ENCODE results near the gene KRTAP4-3. TPM values are rescaled to one million over a fixed set of nuclear protein-coding genes. Genes with fewer than 3 reads are reported as not detected.

The KRTAP4-3 gene
- total RNA-seq, 1 experiment from 2014 or later: not detected

Other genes with a start within 250 kb of the KRTAP4-3 start
- not detected in 2 replicates for gene KRT23, start 230.6 kb downstream of the KRTAP4-3 start, total RNA-seq (2021)
- not detected in 2 replicates for gene KRT39, start 201.3 kb downstream of the KRTAP4-3 start, total RNA-seq (2021)
- gene KRT40, start 183.9 kb downstream of the KRTAP4-3 start, total RNA-seq (2021): not detected in 2 replicates
- gene KRTAP3-3, start 174.1 kb downstream of the KRTAP4-3 start, total RNA-seq (2021): not detected in 2 replicates
- not detected in 2 replicates for gene KRTAP3-2, start 168.3 kb downstream of the KRTAP4-3 start, total RNA-seq (2021)
- gene KRTAP3-1, start 159.1 kb downstream of the KRTAP4-3 start, total RNA-seq (2021): not detected in 2 replicates
- not detected in 2 replicates for gene KRTAP1-5, start 141.0 kb downstream of the KRTAP4-3 start, total RNA-seq (2021)
- gene KRTAP1-4, start 138.0 kb downstream of the KRTAP4-3 start, total RNA-seq (2021): not detected in 2 replicates
- gene KRTAP1-3, start 133.3 kb downstream of the KRTAP4-3 start, total RNA-seq (2021): not detected in 2 replicates
- not detected in 2 replicates for gene KRTAP1-1, start 126.8 kb downstream of the KRTAP4-3 start, total RNA-seq (2021)
- gene KRTAP2-1, start 120.9 kb downstream of the KRTAP4-3 start, total RNA-seq (2021): not detected in 2 replicates
- not detected in 2 replicates for gene KRTAP2-2, start 113.0 kb downstream of the KRTAP4-3 start, total RNA-seq (2021)
- gene KRTAP2-3, start 108.1 kb downstream of the KRTAP4-3 start, total RNA-seq (2021): not detected in 2 replicates
- not detected in 2 replicates for gene KRTAP2-4, start 102.3 kb downstream of the KRTAP4-3 start, total RNA-seq (2021)
- gene KRTAP4-7, start 84.1 kb downstream of the KRTAP4-3 start, total RNA-seq (2021): not detected in 2 replicates
- not detected in 2 replicates for gene KRTAP4-8, start 70.1 kb downstream of the KRTAP4-3 start, total RNA-seq (2021)
- not detected in 2 replicates for gene KRTAP4-16, start 66.0 kb downstream of the KRTAP4-3 start, total RNA-seq (2021)
- not detected in 2 replicates for gene KRTAP4-9, start 62.8 kb downstream of the KRTAP4-3 start, total RNA-seq (2021)
- gene KRTAP4-11, start 49.8 kb downstream of the KRTAP4-3 start, total RNA-seq (2021): not detected in 2 replicates
- gene KRTAP4-12, start 44.0 kb downstream of the KRTAP4-3 start, total RNA-seq (2021): not detected in 2 replicates
- gene KRTAP4-6, start 27.7 kb downstream of the KRTAP4-3 start, total RNA-seq (2021): not detected in 2 replicates
- not detected in 2 replicates for gene KRTAP4-5, start 18.4 kb downstream of the KRTAP4-3 start, total RNA-seq (2021)
- gene KRTAP4-4, start 7.5 kb downstream of the KRTAP4-3 start, total RNA-seq (2021): not detected in 2 replicates
- not detected in 2 replicates for gene KRTAP4-2, start 10.0 kb upstream of the KRTAP4-3 start, total RNA-seq (2021)
- gene KRTAP4-1, start 16.7 kb upstream of the KRTAP4-3 start, total RNA-seq (2021): not detected in 2 replicates
- gene KRTAP9-1, start 21.7 kb upstream of the KRTAP4-3 start, total RNA-seq (2021): not detected in 2 replicates
- not detected in 2 replicates for gene KRTAP9-2, start 58.4 kb upstream of the KRTAP4-3 start, total RNA-seq (2021)
- gene KRTAP9-3, start 64.2 kb upstream of the KRTAP4-3 start, total RNA-seq (2021): not detected in 2 replicates
- not detected in 2 replicates for gene KRTAP9-8, start 69.8 kb upstream of the KRTAP4-3 start, total RNA-seq (2021)
- gene KRTAP9-4, start 81.5 kb upstream of the KRTAP4-3 start, total RNA-seq (2021): not detected in 2 replicates
- gene KRTAP9-9, start 87.2 kb upstream of the KRTAP4-3 start, total RNA-seq (2021): not detected in 2 replicates
- not detected in 2 replicates for gene KRTAP9-6, start 97.2 kb upstream of the KRTAP4-3 start, total RNA-seq (2021)
- not detected in 2 replicates for gene KRTAP9-7, start 107.5 kb upstream of the KRTAP4-3 start, total RNA-seq (2021)
- gene KRTAP29-1, start 134.6 kb upstream of the KRTAP4-3 start, total RNA-seq (2021): not detected in 2 replicates
- gene KRTAP16-1, start 141.1 kb upstream of the KRTAP4-3 start, total RNA-seq (2021): not detected in 2 replicates
- not detected in 2 replicates for gene KRTAP17-1, start 147.5 kb upstream of the KRTAP4-3 start, total RNA-seq (2021)
- gene KRT33A, start 182.6 kb upstream of the KRTAP4-3 start, total RNA-seq (2021): not detected in 2 replicates
- gene KRT33B, start 201.6 kb upstream of the KRTAP4-3 start, total RNA-seq (2021): not detected in 2 replicates
- gene KRT34, start 214.1 kb upstream of the KRTAP4-3 start, total RNA-seq (2021): not detected in 2 replicates
- gene KRT31, start 229.4 kb upstream of the KRTAP4-3 start, total RNA-seq (2021): not detected in 2 replicates